K562 (cell line): ENCODE measurements around the gene LIMS4. TPM values are rescaled to one million over a fixed set of nuclear protein-coding genes. Genes with fewer than 3 reads are reported as not detected.
A peak's percentile ranks its signal among the peaks of the same experiment; 100 is the strongest.
"Not testable (repeated sequence)": the region's sequence is repeated elsewhere in the genome, so short reads cannot be mapped to it uniquely, and the experiment has no call there.

Experiments used
- ATAC-seq: fragments of 200-7000 bp; cut with Tn5 transposase; 3 replicates; pipeline ENCODE4 v1.9.1; 2020; ENCODE audit warnings: moderate library complexity
- BruUV-seq: library from RNA; stranded (reverse); fragments of 400-500 nt; replicated peaks from 2 replicates; lab custom pipeline; 2021; lab: Mats Ljungman, UMichigan
- CTCF ChIA-PET: fragments of 300-600 bp; formaldehyde crosslinking; extraction: SDS; loops from one replicate; lab custom pipeline; 2021; ENCODE audit warnings: low intra/inter-chr PET ratio; lab: Yijun Ruan, JAX
- POLR2A ChIA-PET: fragments of 300-600, 350-650 bp; sonication (Branson Sonifier 250); formaldehyde crosslinking; extraction: SDS; loops from one replicate; lab custom pipeline; 2021; ENCODE audit warnings: antibody characterized with exemption, inconsistent platforms; lab: Yijun Ruan, JAX
- DNase-seq, 4 experiments: peaks; one replicate each; pipeline versions ENCODE4 v3.0.0 to v3.0.0-alpha.2; 2011 to 2018; ENCODE audit warnings: low spot score in 3 of 4, mixed read lengths in 3 of 4; ENCODE audit errors: extremely low read depth in 1 of 4
- FAIRE-seq: peaks from 2 replicates; lab custom pipeline; 2011; peaks lifted over from hg19 to GRCh38; lab: Jason Lieb, UNC
- H2AFZ ChIP-seq: 2 replicates; pipeline ENCODE4 v1.6.0; 2011; ENCODE audit warnings: low read depth, low read length, control low read depth, inconsistent platforms
- H3K27ac ChIP-seq: fragments of 200-600 bp; 3 replicates; pipeline ENCODE4 v1.8.0; 2011; ENCODE audit warnings: low read depth, mild to moderate bottlenecking, control low read depth, inconsistent platforms, low read length, moderate library complexity, mixed read lengths; ENCODE audit errors: extremely low read depth
- H3K27me3 ChIP-seq, 2 experiments: fragments of 300-600 bp in 1 of 2; 2 replicates in 1 of 2; 3 replicates in 1 of 2; pipeline versions ENCODE4 v1.6.0 to v1.8.0; 2011; ENCODE audit warnings: inconsistent platforms in 2 of 2, low read length in 2 of 2, mild to moderate bottlenecking in 1 of 2, mixed read lengths in 1 of 2, moderate library complexity in 1 of 2; ENCODE audit not compliant: control insufficient read depth in 2 of 2, insufficient read depth in 2 of 2
- H3K36me3 ChIP-seq: fragments of 300-600 bp; 3 replicates; pipeline ENCODE4 v1.8.0; 2011; ENCODE audit warnings: mild to moderate bottlenecking, low read length, inconsistent platforms; ENCODE audit not compliant: control insufficient read depth, insufficient read depth
- H3K4me1 ChIP-seq, 2 experiments: fragments of 200-600 bp in 1 of 2; replicated peaks in 1 of 2; 2 replicates in 1 of 2; 3 replicates in 1 of 2; pipeline versions ENCODE4 v1.5.1 to v1.8.0; 2011; ENCODE audit warnings: inconsistent platforms in 2 of 2, low read length in 2 of 2, mild to moderate bottlenecking in 1 of 2, mixed read lengths in 1 of 2, moderate library complexity in 1 of 2; ENCODE audit not compliant: control insufficient read depth in 2 of 2, insufficient read depth in 2 of 2
- H3K4me2 ChIP-seq: 2 replicates; pipeline ENCODE4 v1.6.1; 2011; ENCODE audit warnings: low read length, control low read depth, inconsistent platforms, mixed read lengths; ENCODE audit not compliant: insufficient read depth
- H3K4me3 ChIP-seq: fragments of 200-600 bp; sonication (generic), shearing (Covaris generic); 2 replicates; pipeline ENCODE4 v1.5.1; 2016; ENCODE audit warnings: control low read depth, inconsistent platforms
- H3K79me2 ChIP-seq: fragments of 200-600 bp; 3 replicates; pipeline ENCODE4 v1.8.0; 2011; ENCODE audit warnings: low read length, inconsistent platforms; ENCODE audit not compliant: control insufficient read depth, insufficient read depth
- H3K9ac ChIP-seq, 2 experiments: 2 replicates each; pipeline versions ENCODE4 v1.6.0 to v1.6.1; 2011; ENCODE audit warnings: low read depth in 2 of 2, low read length in 2 of 2, control low read depth in 1 of 2, inconsistent platforms in 1 of 2, mild to moderate bottlenecking in 1 of 2, mixed read lengths in 1 of 2; ENCODE audit not compliant: insufficient read depth in 1 of 2
- H3K9me1 ChIP-seq: one replicate; pipeline ENCODE4 v1.6.0; 2011; ENCODE audit warnings: inconsistent platforms, mild to moderate bottlenecking, low read length, moderate library complexity; ENCODE audit not compliant: control insufficient read depth, insufficient read depth
- H3K9me3 ChIP-seq: replicated peaks from 2 replicates; pipeline ENCODE4 v1.5.1; 2011; ENCODE audit warnings: low read depth, low read length, inconsistent platforms; ENCODE audit not compliant: control insufficient read depth, insufficient read depth
- H4K20me1 ChIP-seq: replicated peaks from 2 replicates; pipeline ENCODE4 v1.6.1; 2011; ENCODE audit warnings: low read length, inconsistent platforms, mixed read lengths; ENCODE audit not compliant: control insufficient read depth, insufficient read depth
- WGBS: fragments of 100-300 bp; shearing (Covaris generic); methylation state at CpG from one replicate; pipeline ENCODE4 v1.1.6; 2016; ENCODE audit warnings: low coverage, mixed read lengths; ENCODE audit not compliant: insufficient coverage; ENCODE audit errors: missing lambda C conversion rate; 5-methylcytosine and 5-hydroxymethylcytosine counted together
- in situ Hi-C: fragments of 300-500 bp; cut with MboI; formaldehyde crosslinking; loops from 4 replicates; pipeline ENCODE4 v1.15.0; 2018; ENCODE audit warnings: inconsistent platforms, mixed read lengths
- intact Hi-C: fragments of 100-400 bp; cut with micrococcal nuclease; formaldehyde crosslinking; loops from 2 replicates; pipeline ENCODE4 v1.14.2; 2022
- polyA plus RNA-seq, 8 experiments: library from polyadenylated mRNA; depleted of rRNA in 4 of 8; stranded (reverse) in 5 of 8; unstranded in 3 of 8; fragments of >200 nt; fragmentation: Nextera tagmentation in 2 of 8; fragmentation: Illumina TruSeq in 1 of 8; extraction: Ambion mirVana in 2 of 8; extraction: Trizol in 1 of 8; gene quantifications; 2 replicates each; pipeline versions ENCODE4 v1.2.1 to v1.2.3, GENCODE V29; 2011 to 2014; ENCODE audit warnings: inconsistent platforms in 1 of 8, missing spikeins in 1 of 8
- total RNA-seq, 7 experiments: library from RNA; depleted of rRNA in 6 of 7; stranded (reverse); fragments of >200 nt in 6 of 7; fragmentation: Illumina TruSeq in 2 of 7; extraction: Trizol in 2 of 7; gene quantifications; 2 replicates each; pipeline versions ENCODE4 v1.2.1 to v1.2.3, GENCODE V29; 2011 to 2021; ENCODE audit warnings: low replicate concordance in 1 of 7

Gene LIMS4
- total and polyA plus RNA-seq, 9 of the 15 experiments (the other 6 are each of a cell fraction or from before 2014, with no cell fraction given) = 0.49 to 2.6 (median 1.3) TPM; not detected in 2

- intact Hi-C loops, H3K27me3 ChIP-seq, H3K36me3 ChIP-seq, FAIRE-seq, POLR2A ChIA-PET, CTCF ChIA-PET, H3K79me2 ChIP-seq, H3K27ac ChIP-seq, H4K20me1 ChIP-seq, H3K4me3 ChIP-seq, DNase-seq, H2AFZ ChIP-seq, H3K4me1 ChIP-seq, ATAC-seq, in situ Hi-C loops, H3K9me3 ChIP-seq, H3K4me2 ChIP-seq, H3K9ac ChIP-seq, BruUV-seq, H3K9me1 ChIP-seq: not testable (repeated sequence)
- no CpG with 5 or more reads among the region's 7 CpGs for WGBS
Measured at GRCh38 chr2:110449127-110449947, 23.3 kb downstream of the LIMS4 start.

GRCh38 chr2:110446644-110447043, 26.0 kb downstream of the LIMS4 start:
- intact Hi-C loops, H3K36me3 ChIP-seq, H2AFZ ChIP-seq, FAIRE-seq, POLR2A ChIA-PET, H3K4me1 ChIP-seq, H3K9ac ChIP-seq, H3K9me1 ChIP-seq, H3K4me2 ChIP-seq, H3K9me3 ChIP-seq, ATAC-seq, H4K20me1 ChIP-seq, H3K79me2 ChIP-seq, H3K27ac ChIP-seq, DNase-seq, in situ Hi-C loops, H3K27me3 ChIP-seq, H3K4me3 ChIP-seq, BruUV-seq, CTCF ChIA-PET: not testable (repeated sequence)
- WGBS = no CpG with 5 or more reads among the region's 2 CpGs

GRCh38 chr2:110443305-110444005, 29.2 kb downstream of the LIMS4 start:
- H3K4me1 ChIP-seq, DNase-seq, BruUV-seq, H3K36me3 ChIP-seq, H3K9me1 ChIP-seq, H3K79me2 ChIP-seq, ATAC-seq, POLR2A ChIA-PET, H3K9ac ChIP-seq, H3K27ac ChIP-seq, in situ Hi-C loops, H3K4me3 ChIP-seq, H2AFZ ChIP-seq, H3K27me3 ChIP-seq, H3K4me2 ChIP-seq, H4K20me1 ChIP-seq, CTCF ChIA-PET, H3K9me3 ChIP-seq, intact Hi-C loops: not testable (repeated sequence)
- WGBS = no CpG with 5 or more reads among the region's 8 CpGs
- FAIRE-seq = peak; percentile 44
